ENCODE data around the gene TRIM5.
"Not testable (repeated sequence)": the region's sequence is repeated elsewhere in the genome, so short reads cannot be mapped to it uniquely, and the experiment has no call there.

Gene TRIM5

GRCh38 chr11:5684646-5685362, at the start of gene TRIM5:
TRIM5 (minus strand) TSS chr11:5685074; CDS start chr11:5680177, 4,897 bp downstream.
- DNase-seq: peak; percentile 98

- no peak for DNase-seq
Observed at GRCh38 chr11:5727691-5728090, 42.8 kb upstream of the TRIM5 start.

GRCh38 chr11:5726351-5726750, 41.5 kb upstream of the TRIM5 start:
- no peak for DNase-seq

- DNase-seq: no peak
Observed at GRCh38 chr11:5722622-5723021, 37.7 kb upstream of the TRIM5 start.

- no peak for DNase-seq
Observed at GRCh38 chr11:5719703-5720495, 35.0 kb upstream of the TRIM5 start.

GRCh38 chr11:5716518-5716917, 31.6 kb upstream of the TRIM5 start:
- DNase-seq: not testable (repeated sequence)

GRCh38 chr11:5713695-5714094, 28.8 kb upstream of the TRIM5 start:
- no peak for DNase-seq

GRCh38 chr11:5712507-5712906, 27.6 kb upstream of the TRIM5 start:
- DNase-seq: no peak

- no peak for DNase-seq
Observed at GRCh38 chr11:5705688-5706087, 20.8 kb upstream of the TRIM5 start.

- no peak for DNase-seq
Observed at GRCh38 chr11:5703741-5704536, 19.1 kb upstream of the TRIM5 start.

- DNase-seq: no peak
Observed at GRCh38 chr11:5701055-5701577, 16.2 kb upstream of the TRIM5 start.

- DNase-seq: no peak
Observed at GRCh38 chr11:5700421-5701054, 15.7 kb upstream of the TRIM5 start.

- no peak for DNase-seq
Observed at GRCh38 chr11:5698281-5698680, 13.4 kb upstream of the TRIM5 start.

- no peak for DNase-seq
Observed at GRCh38 chr11:5696210-5696609, 11.3 kb upstream of the TRIM5 start.

- no peak for DNase-seq
Observed at GRCh38 chr11:5695580-5695979, 10.7 kb upstream of the TRIM5 start.

GRCh38 chr11:5694642-5695041, 9.8 kb upstream of the TRIM5 start:
- DNase-seq: no peak

- DNase-seq: no peak
Observed at GRCh38 chr11:5691964-5692361, 7.1 kb upstream of the TRIM5 start.

GRCh38 chr11:5691238-5691963, 6.5 kb upstream of the TRIM5 start:
- not testable (repeated sequence) for DNase-seq

- DNase-seq: no peak
Observed at GRCh38 chr11:5690736-5691135, 5.9 kb upstream of the TRIM5 start.

- peak; percentile 21 for DNase-seq
Observed at GRCh38 chr11:5690216-5690615, 5.3 kb upstream of the TRIM5 start.

- peak; percentile 75 for DNase-seq
Observed at GRCh38 chr11:5689551-5689983, 4.7 kb upstream of the TRIM5 start, which contains the start of gene TRIM22. TRIM22 (plus strand) TSS chr11:5689790; CDS start chr11:5696233, 6,443 bp downstream.

GRCh38 chr11:5688482-5688881, 3.6 kb upstream of the TRIM5 start:
- no peak for DNase-seq
